NCI-H187 treated with DMSO at 0.1 percent for 48 hours (cell line): Measurements from ENCODE around the gene LENG1.
A peak's percentile ranks its signal among the peaks of the same experiment; 100 is the strongest.
"Not testable (repeated sequence)": the region's sequence is repeated elsewhere in the genome, so short reads cannot be mapped to it uniquely, and the experiment has no call there.

Experiments used
- DNase-seq: peaks from one replicate; lab custom pipeline; 2025; lab: John Stamatoyannopoulos, UW

Gene LENG1

GRCh38 chr19:54159352-54160181, at the start of gene LENG1:
TSS of gene LENG1 (minus strand) at chr19:54159721. CDS start at chr19:54159695, 26 bp downstream.
- DNase-seq, result peak; percentile 98

- DNase-seq, result no peak
Measured at GRCh38 chr19:54208784-54209057, 49.2 kb upstream of the LENG1 start.

GRCh38 chr19:54207983-54208783, 48.7 kb upstream of the LENG1 start:
- DNase-seq, result no peak

GRCh38 chr19:54207676-54207982, 48.1 kb upstream of the LENG1 start:
- no peak for DNase-seq

GRCh38 chr19:54207193-54207592, 47.7 kb upstream of the LENG1 start:
- not testable (repeated sequence) for DNase-seq

DNA sequence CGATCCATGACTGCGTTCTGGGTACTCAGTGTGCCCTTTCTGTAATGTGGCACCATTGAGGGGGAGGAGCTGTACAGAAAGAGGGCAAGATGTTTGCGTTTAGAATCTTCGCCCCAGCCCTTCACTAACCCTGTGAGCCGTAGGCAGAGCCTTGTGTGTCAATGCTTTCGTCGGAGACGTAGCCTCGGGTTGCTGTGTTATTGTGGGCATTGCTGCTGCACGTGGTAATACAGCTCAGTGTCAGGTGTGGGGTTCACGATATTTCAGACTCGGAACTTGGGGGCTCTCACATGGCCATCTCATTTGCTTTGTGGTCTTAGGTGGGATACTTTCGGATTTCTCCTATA, 47.3 kb upstream of the LENG1 start:
- DNase-seq, result no peak

GRCh38 chr19:54206030-54206830, 46.7 kb upstream of the LENG1 start:
- DNase-seq, result no peak

DNA sequence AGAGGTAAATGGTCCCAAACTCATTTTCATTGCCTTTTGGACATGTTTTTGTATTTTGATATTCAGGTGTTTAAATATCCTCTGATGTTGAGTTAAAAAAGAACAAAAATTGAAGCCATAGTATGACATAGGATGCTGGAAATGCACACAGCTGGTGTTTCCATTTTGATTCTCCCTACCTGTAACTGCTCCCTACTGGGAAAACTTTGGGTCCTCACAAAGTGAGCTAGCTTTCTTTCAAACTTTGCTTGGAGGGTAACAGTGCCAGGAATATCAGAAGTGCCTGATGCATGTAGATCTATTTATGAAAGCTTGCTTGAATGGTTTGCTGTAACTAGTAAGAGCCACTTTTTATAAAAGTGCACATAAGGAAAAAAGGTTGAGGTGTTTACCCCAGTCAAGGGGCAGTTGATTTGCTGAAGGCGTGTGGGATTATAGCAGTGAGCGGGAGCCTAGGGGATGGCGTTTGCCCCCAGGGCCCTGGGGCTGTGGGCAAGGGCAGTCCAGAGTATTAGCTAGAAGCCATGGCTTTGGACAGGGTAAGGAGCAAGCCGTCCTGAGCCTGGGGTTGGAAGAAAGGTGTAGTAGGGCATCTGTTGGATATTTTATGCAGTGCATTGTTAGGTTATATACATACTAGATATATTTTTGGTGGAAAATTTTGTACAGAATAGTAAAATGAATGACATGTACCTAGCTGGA, 45.4 kb upstream of the LENG1 start:
- no peak for DNase-seq

GRCh38 chr19:54203151-54203611, 43.7 kb upstream of the LENG1 start:
- DNase-seq, result no peak

GRCh38 chr19:54201980-54202379, 42.5 kb upstream of the LENG1 start:
- DNase-seq, result no peak

- DNase-seq, result no peak
Measured at GRCh38 chr19:54201172-54201701, 41.7 kb upstream of the LENG1 start.

- DNase-seq, result no peak
Measured at GRCh38 chr19:54199401-54199800, 39.9 kb upstream of the LENG1 start.

- no peak for DNase-seq
Measured at GRCh38 chr19:54197121-54197520, 37.6 kb upstream of the LENG1 start.

DNA sequence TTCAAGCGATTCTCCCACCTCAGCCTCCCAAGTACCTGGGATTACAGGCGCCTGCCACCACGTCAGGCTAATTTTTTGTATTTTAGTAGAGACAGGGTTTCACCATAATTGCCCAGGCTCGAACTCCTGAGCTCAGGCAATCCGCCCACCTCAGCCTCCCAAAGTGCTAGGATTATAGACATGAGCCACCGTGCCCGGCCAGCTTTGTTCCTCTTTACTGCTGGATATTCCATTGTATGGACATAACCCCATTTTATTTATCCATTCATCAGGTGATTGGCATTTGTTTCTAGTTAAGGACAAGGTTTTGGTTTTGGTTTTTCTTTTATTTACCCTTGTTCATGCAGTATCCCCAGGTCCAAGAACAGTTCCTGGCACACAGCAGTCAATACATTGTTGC, 37.0 kb upstream of the LENG1 start:
- no peak for DNase-seq

DNA sequence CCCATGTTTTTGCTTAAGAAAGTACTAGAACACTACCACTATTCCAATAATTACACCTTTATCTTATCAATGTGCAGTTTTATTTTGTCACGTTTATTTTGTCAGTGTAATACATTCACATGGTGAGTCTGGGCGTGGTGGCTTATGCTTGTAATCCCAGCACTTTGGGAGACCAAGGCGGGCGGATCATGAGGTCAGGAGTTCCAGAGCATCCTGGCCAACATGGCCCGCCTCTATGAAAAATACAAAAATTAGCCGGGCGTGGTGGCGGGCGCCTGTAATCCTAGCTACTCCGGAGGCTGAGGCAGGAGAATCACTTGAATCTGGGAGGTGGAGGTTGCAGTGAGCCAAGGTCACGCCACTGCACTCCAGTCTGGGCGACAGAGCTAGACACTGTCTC, 34.9 kb upstream of the LENG1 start:
- DNase-seq, result not testable (repeated sequence)

GRCh38 chr19:54193011-54193410, 33.5 kb upstream of the LENG1 start:
- no peak for DNase-seq

DNA sequence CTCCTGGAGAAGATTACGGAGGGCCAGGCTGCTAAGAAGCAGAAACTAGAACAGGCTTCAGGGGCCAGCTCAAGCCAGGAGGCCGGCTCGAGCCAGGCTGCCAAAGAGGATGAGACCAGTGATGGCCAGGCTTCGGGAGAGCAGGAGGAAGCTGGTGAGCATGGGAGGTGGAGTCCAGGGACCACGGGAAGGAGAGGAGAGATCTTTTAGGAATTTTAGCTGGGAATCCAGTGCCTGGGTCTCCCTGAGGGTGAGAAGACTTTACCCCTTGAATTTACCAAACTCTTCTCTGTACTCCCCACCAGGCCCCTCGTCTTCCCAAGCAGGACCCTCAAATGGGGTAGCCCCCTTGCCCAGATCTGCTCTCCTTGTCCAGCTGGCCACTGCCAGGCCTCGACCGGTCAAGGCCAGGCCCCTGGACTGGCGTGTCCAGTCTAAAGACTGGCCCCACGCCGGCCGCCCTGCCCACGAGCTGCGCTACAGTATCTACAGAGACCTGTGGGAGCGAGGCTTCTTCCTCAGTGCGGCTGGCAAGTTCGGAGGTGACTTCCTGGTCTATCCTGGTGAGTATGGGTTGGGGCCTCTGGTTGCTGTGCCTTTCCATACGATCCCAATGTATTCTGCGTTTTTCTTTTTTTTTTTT, 32.4 kb upstream of the LENG1 start:
- no peak for DNase-seq

DNA sequence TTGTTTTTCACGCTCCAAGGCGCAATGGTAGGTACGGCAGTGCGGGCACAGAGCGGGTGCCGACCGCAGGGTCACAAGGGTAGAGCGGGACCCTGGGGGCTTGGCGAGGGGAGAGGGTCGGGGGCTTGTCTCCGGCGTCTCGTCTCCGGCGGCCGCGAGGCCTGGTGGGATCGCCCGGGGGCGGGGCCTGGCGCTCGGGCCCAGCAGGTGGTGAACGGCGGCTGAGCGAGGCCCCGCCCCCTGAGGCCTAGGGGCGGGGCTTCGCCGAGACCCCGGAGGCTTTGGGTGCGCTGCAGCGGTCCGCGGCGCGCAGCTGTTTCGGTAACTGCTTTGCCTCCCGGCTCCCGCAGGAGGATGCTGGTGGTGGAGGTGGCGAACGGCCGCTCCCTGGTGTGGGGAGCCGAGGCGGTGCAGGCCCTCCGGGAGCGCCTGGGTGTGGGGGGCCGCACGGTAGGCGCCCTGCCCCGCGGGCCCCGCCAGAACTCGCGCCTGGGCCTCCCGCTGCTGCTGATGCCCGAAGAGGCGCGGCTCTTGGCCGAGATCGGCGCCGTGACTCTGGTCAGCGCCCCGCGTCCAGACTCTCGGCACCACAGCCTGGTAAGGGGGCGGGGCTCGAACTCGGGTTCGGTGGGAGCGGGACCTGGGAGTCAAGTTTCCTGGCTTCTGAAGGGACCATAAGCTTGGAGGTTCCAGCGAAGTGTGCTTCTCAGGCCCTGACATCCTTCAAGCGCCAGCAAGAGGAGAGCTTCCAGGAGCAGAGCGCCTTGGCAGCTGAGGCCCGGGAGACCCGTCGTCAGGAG, 31.7 kb upstream of the LENG1 start, which contains the start of gene TSEN34:
Gene TSEN34, plus strand, starts transcription at position 298 of the 800 bp plus-strand sequence. Its CDS starts 57 bp downstream, at position 355.
- no peak for DNase-seq

- DNase-seq, result peak; percentile 97
Measured at GRCh38 chr19:54190503-54191010, 31.0 kb upstream of the LENG1 start.
